ENCODE measurements around the gene CISH. TPM values are rescaled to one million over a fixed set of nuclear protein-coding genes. Genes with fewer than 3 reads are reported as not detected.

CISH gene
- total and polyA plus RNA-seq, 10 of the 15 experiments (the other 5 are each of a cell fraction or from before 2014, with no cell fraction given), result 0.21 to 4.4 (median 1.8) TPM

- peaks cover 21% of the 10 kb centered on the region for H3K4me1 ChIP-seq (ENCODE audit: control insufficient read depth, insufficient read depth, low read length)
- ChIA-PET CTCF (interaction anchor here (0.7 to 2.1 kb wide), 4 partner anchors 8 to 34 kb away, joined by 3 to 9 read pairs (median 5); no protein-coding TSS in a partner anchor), SMC1A (ENCODE audit: uncharacterized antibody, unreplicated experiment) (interaction anchor here (0.9 kb wide), 1 partner anchor 14 kb away, joined by 3 read pairs; no protein-coding TSS in a partner anchor), POLR2A (interaction anchor here (7.6 kb wide), 1 partner anchor 15 kb away, joined by 65 read pairs; no protein-coding TSS in a partner anchor), RAD21 (ENCODE audit: unreplicated experiment) (interaction anchor here (0.7 to 1.7 kb wide), 3 partner anchors 11 to 35 kb away, joined by 3 to 4 read pairs (median 3); partner anchors contain the start of gene HEMK1)
- in situ Hi-C loops (cut with MboI), result loop anchor here (25.0 kb wide), 1 partner anchor 1082 kb away; no protein-coding TSS in a partner anchor
- H3K4me2 ChIP-seq (ENCODE audit: control insufficient read depth, insufficient read depth), result no peak overlapping the region; the same call in 1 of the 2 replicates
- no peaks in the 10 kb centered on the region for H3K79me2 ChIP-seq (ENCODE audit: control insufficient read depth, insufficient read depth, low read length)
- H3K4me3 ChIP-seq, result no peak overlapping the region
- intact Hi-C loops (cut with micrococcal nuclease; ENCODE audit: unreplicated experiment), result no loop called here
- H2AFZ ChIP-seq (ENCODE audit: control insufficient read depth, low read depth, low read length), result no peak overlapping the region
- H3K36me3 ChIP-seq (ENCODE audit: control insufficient read depth in 2 of 2, insufficient read depth in 2 of 2, low read length in 1 of 2), result no peaks in the 10 kb centered on the region
- no peak overlapping the region; the same call in 1 of the 2 replicates for H3K9ac ChIP-seq (ENCODE audit: control insufficient read depth, insufficient read depth, low read length)
- no peak overlapping the region for H3K27ac ChIP-seq (ENCODE audit: control insufficient read depth, insufficient read depth)
- 43% methylated on average over 14 of the region's 14 CpGs for WGBS (ENCODE audit: insufficient coverage, insufficient replicate concordance, low lambda C conversion rate, missing lambda C conversion rate)
- FAIRE-seq (no peak), ATAC-seq (peak; percentile 35), DNase-seq (ENCODE audit: low read depth, low spot score) (no peak)
- no peaks in the 10 kb centered on the region for H3K9me3 ChIP-seq (replicated peaks; ENCODE audit: control insufficient read depth, insufficient read depth, low read length)
- H3K27me3 ChIP-seq (replicated peaks in 1 of 2; ENCODE audit: control insufficient read depth in 2 of 2, insufficient read depth in 2 of 2, low read length in 1 of 2), result no peaks in the 10 kb centered on the region
- 0 out of 4 replicates have a peak, but pooled peaks of 1 of the 2 experiments have one; percentile 31 for TF ChIP-seq BHLHE40 (IDR thresholded peaks at IDR 0.05; ENCODE audit: borderline replicate concordance in 1 of 2, low read depth in 2 of 2, low read length in 1 of 2)
- no peak for TF ChIP-seq SIX5 (IDR thresholded peaks at IDR 0.05; ENCODE audit: low read depth, low read length, severe bottlenecking)
- no peak for TF ChIP-seq SMC3 (IDR thresholded peaks at IDR 0.05; ENCODE audit: borderline replicate concordance, low read length)
- peak; percentile 71; the same call in 1 of the 2 replicates for TF ChIP-seq SPI1 (IDR thresholded peaks at IDR 0.05; ENCODE audit: borderline replicate concordance, insufficient read depth, low read depth, low read length)
- no TSS peak for BruUV-seq (replicated peaks)
- H4K20me1 ChIP-seq (ENCODE audit: control insufficient read depth, insufficient read depth), result no peaks in the 10 kb centered on the region
These were observed 6.7 kb downstream of the CISH start for GRCh38 chr3:50604628-50605588.

Measured in GM12878 (cell line).